Mucosa of rectum (tissue), 2 donors: Measurements from ENCODE around the gene TXNL4B.
A peak's percentile ranks its signal among the peaks of the same experiment; 100 is the strongest.

ENCODE experiments used
- H3K27ac ChIP-seq, 2 donors: one replicate each; pipeline ENCODE4 v1.7.0; 2013; ENCODE audit warnings: inconsistent platforms in 2 of 2, low read depth in 2 of 2, low read length in 2 of 2
- H3K27me3 ChIP-seq, 2 donors: one replicate each; pipeline ENCODE4 v1.7.0; 2013; ENCODE audit warnings: low read length in 2 of 2; ENCODE audit not compliant: control insufficient read depth in 2 of 2, insufficient read depth in 2 of 2
- H3K36me3 ChIP-seq, 2 donors: one replicate each; pipeline ENCODE4 v1.7.0; 2013; ENCODE audit warnings: low read length in 2 of 2; ENCODE audit not compliant: control insufficient read depth in 2 of 2, insufficient read depth in 2 of 2
- H3K4me1 ChIP-seq, 2 donors: one replicate each; pipeline ENCODE4 v1.7.0; 2013; ENCODE audit warnings: low read length in 2 of 2, mild to moderate bottlenecking in 1 of 2; ENCODE audit not compliant: control insufficient read depth in 2 of 2, insufficient read depth in 2 of 2
- H3K4me3 ChIP-seq, 2 donors: one replicate each; pipeline ENCODE4 v1.7.0; 2013; ENCODE audit warnings: low read length in 2 of 2
- H3K9ac ChIP-seq, 2 donors: one replicate each; pipeline ENCODE4 v1.7.0; 2013; ENCODE audit warnings: low read length in 2 of 2, low read depth in 1 of 2, mild to moderate bottlenecking in 1 of 2
- H3K9me3 ChIP-seq, 2 donors: one replicate each; pipeline ENCODE4 v1.7.0; 2013; ENCODE audit warnings: low read length in 2 of 2; ENCODE audit not compliant: control insufficient read depth in 2 of 2
- donor health status: healthy.
- donor health status: Normal muscosa, but diverticular disease.

The TXNL4B gene

DNA sequence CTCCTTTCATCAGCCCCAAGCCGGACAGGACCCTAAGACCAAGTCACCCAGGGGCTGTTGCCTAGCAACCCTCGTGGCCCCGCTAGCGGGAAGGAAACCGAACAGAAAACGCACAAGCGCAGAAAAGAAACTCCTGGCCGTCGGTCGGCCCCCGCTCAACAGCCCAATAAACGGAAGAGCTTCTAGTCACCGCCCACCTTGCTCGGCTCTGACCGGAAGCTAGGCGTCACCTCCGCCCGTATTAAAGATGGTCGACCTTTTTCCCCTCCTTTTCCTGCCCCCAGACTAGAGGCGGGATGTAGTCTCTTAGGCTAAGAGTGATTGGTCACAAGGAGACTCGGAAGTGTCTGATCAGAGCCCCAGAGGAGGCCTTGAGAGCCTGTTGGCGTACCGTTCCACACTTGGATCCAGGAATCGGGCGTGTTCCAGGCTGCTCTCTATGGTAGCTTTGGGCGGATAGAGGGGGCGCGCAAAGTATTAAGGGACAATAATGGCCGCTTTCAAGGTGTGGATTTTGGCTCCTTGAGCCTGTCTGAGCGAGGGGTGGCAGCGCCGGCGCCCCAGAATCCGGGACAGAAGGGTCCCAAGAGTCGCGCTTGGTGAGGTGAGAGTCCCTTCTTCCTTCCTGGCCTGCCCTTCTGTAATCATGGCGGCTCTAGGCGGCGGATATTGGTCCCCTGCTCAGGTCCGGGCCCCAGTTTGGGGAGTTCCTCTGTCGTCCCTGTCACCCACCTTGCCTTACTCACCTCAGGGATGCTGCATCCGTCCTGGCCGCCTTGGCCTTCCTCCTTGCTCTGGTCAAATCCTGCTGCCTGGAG lies at the start of gene TXNL4B, which contains the start of gene DHX38:
TXNL4B (minus strand) TSS at position 173 of the 818 bp plus-strand sequence. CDS start 2,871 bp downstream, outside the sequence.
DHX38 (plus strand) TSS at position 400 of the 818 bp plus-strand sequence. CDS start 2,311 bp downstream, outside the sequence.
- Histone ChIP-seq H3K9me3 (no peaks in the 10 kb centered on the region), H3K9ac (peak within 1 kb of the TSS; percentile 91 to 95), H3K4me1 (peaks cover 18 to 22% of the 10 kb centered on the region in 2 donors), H3K27ac (peak within 1 kb of the TSS; percentile 89 to 91), H3K27me3 (no peaks in the 10 kb centered on the region), H3K36me3 (peaks cover 33 to 41% of the 10 kb centered on the region in 2 donors), H3K4me3 (peak within 1 kb of the TSS; percentile 96 to 99)

DNA sequence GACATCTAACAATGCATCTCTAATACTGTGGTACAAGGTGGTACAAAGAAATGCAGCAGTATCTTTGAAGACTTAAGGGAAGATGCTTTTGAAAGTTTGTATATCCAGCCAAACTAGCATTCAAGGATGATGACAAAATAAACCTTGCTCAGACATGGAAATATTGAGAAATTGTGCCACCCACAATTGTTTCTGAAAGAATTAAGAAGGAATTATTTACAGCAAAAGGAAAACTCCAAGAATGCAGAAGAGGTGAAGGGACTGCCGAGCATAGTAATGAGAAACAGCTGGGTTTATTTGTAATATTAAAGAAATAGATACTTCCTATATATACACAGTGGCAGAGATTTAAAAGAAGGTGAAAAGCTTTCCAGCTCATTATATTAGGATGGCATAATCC lies 49.1 kb upstream of the TXNL4B start:
- Histone ChIP-seq H3K27ac (no peak overlapping the region), H3K4me1 (no peaks in the 10 kb centered on the region), H3K36me3 (no peaks in the 10 kb centered on the region), H3K9ac (no peak overlapping the region), H3K4me3 (no peak overlapping the region), H3K27me3 (no peaks in the 10 kb centered on the region), H3K9me3 (no peaks in the 10 kb centered on the region)

DNA sequence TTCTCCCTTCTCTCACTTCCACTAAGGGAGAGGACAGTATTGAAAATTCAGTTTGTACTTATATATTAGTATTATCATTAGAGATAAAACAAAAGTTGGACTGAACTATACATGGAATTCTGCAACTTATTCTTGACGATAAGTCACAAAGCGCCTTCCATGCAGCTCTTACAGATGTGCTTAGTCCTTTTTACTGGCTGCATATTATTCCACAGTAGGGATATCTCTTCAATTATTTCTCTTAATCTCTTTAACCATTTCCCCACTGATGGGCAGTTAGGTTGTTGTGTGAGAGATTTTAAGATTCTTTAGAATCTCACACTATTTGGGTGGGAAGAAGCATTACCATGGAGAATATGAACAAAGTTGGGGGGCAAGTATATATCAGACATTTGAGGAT lies 46.5 kb upstream of the TXNL4B start:
- Histone ChIP-seq H3K27me3 (no peaks in the 10 kb centered on the region), H3K4me1 (no peaks in the 10 kb centered on the region), H3K4me3 (no peak overlapping the region), H3K27ac (no peak overlapping the region), H3K36me3 (no peaks in the 10 kb centered on the region), H3K9me3 (no peaks in the 10 kb centered on the region), H3K9ac (no peak overlapping the region)

DNA sequence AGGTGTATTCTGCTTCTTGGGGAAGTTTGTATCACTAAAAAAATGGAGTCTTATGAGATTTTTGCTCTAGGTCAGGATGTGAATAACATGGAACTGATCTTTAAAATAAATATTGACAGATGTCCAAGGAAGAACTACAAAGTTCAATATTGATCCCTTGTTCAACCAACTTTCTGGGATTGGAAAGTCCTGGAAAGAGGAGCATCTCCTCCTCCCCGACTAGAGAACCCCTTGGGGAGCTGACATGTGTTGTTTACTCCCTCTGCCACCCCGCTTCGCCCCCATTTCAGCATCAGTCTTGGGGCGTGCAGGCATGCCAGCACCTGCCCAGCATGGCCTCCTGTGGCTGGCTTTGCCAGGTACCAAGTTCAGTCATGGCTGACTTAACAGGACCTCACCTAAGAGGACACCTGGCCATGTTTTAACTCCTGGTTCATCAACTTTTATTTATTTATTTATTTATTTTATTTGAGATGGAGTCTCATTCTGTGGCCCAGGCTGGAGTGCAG lies 44.7 kb upstream of the TXNL4B start:
- no peak overlapping the region for H3K27ac ChIP-seq
- H3K4me3 ChIP-seq = no peak overlapping the region
- no peaks in the 10 kb centered on the region for H3K4me1 ChIP-seq
- no peaks in the 10 kb centered on the region for H3K27me3 ChIP-seq
- H3K9ac ChIP-seq = no peak overlapping the region
- H3K36me3 ChIP-seq = no peaks in the 10 kb centered on the region
- H3K9me3 ChIP-seq = no peaks in the 10 kb centered on the region

DNA sequence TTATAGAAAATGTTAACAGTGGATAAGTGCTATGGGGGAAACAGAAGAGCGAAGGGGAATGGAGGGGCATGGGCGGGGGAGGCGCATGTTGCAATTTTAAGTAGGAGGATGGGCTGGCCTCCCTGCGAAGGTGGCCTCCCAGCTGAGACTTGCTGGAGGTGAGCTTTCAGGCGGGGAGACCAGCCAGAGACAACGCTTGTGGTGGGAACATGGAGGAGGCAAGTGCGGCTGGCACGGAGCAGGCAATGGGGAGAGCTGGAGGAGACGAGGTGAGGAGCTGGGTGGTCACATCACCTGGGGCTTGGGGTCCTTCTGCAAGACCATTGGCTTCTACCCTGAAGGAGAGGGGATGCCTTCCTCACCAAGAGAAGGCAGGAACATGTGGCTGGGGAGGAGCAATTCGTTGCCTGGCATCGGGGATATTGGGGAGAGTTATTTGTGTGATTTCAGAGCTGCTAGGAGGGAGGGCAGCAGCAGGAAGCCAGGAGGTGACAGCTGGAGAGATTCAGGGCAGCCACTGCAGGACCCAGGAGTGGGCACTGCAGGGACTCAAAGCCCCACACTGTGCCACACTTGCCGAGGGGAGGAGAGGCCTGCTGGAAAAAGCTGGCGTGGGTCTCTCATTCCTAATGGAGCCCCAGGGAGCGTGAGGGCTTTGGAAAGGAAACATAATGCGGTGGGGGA lies 44.1 kb upstream of the TXNL4B start:
- H3K9ac ChIP-seq = no peak overlapping the region
- no peaks in the 10 kb centered on the region for H3K9me3 ChIP-seq
- no peaks in the 10 kb centered on the region for H3K4me1 ChIP-seq
- no peaks in the 10 kb centered on the region for H3K27me3 ChIP-seq
- no peak overlapping the region for H3K4me3 ChIP-seq
- H3K36me3 ChIP-seq = no peaks in the 10 kb centered on the region
- no peak overlapping the region for H3K27ac ChIP-seq

DNA sequence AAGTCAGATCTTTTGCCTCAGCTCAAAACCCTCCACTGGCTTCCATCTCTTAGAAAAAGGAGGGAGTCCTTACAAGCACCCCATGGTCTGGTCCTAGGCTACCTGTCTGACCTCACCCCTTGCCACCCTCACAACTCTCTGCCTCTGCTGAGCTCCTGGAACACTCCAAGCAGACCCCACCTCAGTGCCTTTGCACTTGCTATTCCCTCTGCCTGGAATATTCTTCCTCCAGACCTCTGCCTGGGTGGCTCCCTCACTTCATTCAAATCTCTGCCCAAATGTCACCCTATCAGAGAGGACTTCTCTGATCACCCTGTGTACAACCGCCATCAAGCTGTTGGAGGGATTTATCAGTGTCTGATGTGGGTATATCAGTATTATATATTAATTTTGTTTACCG lies 41.1 kb upstream of the TXNL4B start:
- no peaks in the 10 kb centered on the region for H3K9me3 ChIP-seq
- H3K36me3 ChIP-seq = no peaks in the 10 kb centered on the region
- no peak overlapping the region for H3K9ac ChIP-seq
- no peak overlapping the region for H3K27ac ChIP-seq
- H3K27me3 ChIP-seq = no peaks in the 10 kb centered on the region
- no peaks in the 10 kb centered on the region for H3K4me1 ChIP-seq
- H3K4me3 ChIP-seq = no peak overlapping the region

DNA sequence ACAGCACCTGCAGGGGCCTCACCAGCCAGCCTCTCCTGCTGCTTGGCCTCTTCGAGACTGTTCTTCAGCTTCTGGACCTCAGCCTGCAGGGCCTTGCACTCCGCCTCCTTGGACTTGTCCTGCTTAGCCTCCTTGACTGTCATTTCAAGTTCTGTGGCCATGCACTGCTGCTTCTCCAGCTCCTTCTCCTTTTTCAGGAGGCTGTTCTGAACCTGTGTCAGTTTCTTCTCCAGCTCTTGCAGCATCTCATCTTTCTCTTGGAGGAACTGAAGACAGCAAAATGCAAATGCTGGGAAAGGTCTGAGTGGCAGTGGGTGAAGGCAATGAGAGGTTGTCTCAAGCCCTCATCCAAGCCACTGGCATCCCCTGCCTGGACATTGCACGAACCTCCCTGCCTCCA lies 39.3 kb upstream of the TXNL4B start:
- no peaks in the 10 kb centered on the region for H3K27me3 ChIP-seq
- H3K9me3 ChIP-seq = no peaks in the 10 kb centered on the region
- H3K27ac ChIP-seq = no peak overlapping the region
- no peak overlapping the region for H3K9ac ChIP-seq
- H3K36me3 ChIP-seq = no peaks in the 10 kb centered on the region
- H3K4me1 ChIP-seq = no peaks in the 10 kb centered on the region
- H3K4me3 ChIP-seq = no peak overlapping the region

DNA sequence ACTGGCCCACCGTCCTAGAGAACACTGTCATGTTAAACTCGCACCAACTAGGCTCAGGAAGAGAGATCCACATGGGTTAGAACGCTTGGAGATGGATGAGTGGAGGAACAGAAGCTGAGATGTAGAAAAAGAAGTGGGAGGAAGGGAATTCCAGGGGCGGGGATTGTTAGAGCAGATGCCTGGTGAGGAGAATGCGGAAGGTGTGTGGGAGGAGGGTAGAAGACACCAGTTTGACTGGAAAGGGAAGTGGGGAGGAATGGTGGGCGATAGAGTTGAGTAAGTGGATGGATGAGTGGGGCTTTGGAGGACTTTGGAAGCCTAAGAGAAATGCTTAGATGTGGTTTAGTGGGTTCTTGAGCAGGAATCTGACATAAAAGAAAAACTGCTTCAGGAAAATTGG lies 37.6 kb upstream of the TXNL4B start:
- Histone ChIP-seq H3K4me3 (no peak overlapping the region), H3K27ac (no peak overlapping the region), H3K9me3 (no peaks in the 10 kb centered on the region), H3K4me1 (peaks cover 2% of the 10 kb centered on the region in 2 donors), H3K27me3 (no peaks in the 10 kb centered on the region), H3K36me3 (no peaks in the 10 kb centered on the region), H3K9ac (no peak overlapping the region)

DNA sequence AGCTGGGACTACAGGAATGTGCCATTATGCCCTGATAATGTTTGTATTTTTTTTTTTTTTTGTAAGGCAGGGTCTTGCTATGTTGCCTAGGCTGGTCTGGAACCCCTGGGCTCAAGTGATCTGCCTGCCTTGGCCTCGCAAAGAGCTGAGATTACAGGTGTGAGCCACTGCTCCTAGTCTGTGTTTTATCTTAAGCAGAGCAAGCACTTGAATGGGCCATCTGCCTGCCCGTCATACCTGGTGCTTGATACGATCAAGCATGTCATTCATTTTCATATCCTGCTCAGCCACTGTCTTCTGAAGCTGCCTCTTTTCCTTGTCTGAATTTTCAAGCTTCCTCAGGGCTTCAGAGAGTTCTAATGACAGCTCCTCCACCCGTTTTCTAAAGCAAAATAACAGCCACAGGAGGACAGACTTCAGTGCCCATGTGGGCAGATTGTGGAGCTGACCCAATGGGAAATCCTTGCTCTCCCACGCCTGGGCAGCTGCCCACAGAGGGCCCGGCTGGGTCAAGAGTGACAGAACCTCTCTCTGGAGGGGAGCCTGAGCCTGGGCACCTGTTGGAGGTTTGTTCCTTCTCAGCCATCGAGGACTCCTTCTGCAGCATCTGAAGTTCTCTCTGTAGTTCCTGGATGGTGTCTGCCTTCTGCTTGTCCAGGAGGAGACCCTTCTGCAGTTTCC lies 36.7 kb upstream of the TXNL4B start:
- Histone ChIP-seq H3K36me3 (no peaks in the 10 kb centered on the region), H3K9ac (no peak overlapping the region), H3K4me3 (no peak overlapping the region), H3K27me3 (no peaks in the 10 kb centered on the region), H3K4me1 (peaks cover 10% of the 10 kb centered on the region in 2 donors), H3K27ac (no peak overlapping the region), H3K9me3 (no peaks in the 10 kb centered on the region)

DNA sequence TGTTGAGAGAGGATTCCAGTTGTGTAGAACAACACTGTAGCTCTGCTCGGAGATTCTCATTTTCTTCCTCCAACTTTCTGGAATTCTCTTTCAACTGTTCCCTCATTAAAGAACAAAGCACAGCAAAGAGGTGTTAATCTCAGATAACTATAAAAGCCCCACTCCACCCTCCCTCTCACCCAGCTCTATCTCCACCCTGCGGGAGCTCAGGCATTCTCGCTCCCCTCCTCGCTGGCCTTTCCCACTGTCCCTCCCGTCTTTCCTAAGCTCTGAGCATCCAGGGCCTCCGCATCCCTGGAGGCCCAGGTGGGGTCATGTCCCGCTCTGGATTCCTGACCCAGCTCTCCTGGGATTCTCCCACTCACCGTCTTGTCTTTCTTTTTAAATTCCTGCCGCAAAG lies 35.3 kb upstream of the TXNL4B start:
- Histone ChIP-seq H3K27me3 (no peaks in the 10 kb centered on the region), H3K27ac (no peak overlapping the region), H3K4me3 (no peak overlapping the region), H3K36me3 (no peaks in the 10 kb centered on the region), H3K9ac (no peak overlapping the region), H3K4me1 (peaks cover 12% of the 10 kb centered on the region in 2 donors), H3K9me3 (no peaks in the 10 kb centered on the region)
